ENCODE data around the gene GUCA2A.

Gene GUCA2A

GRCh38 chr1:42130061-42130660 lies 34.4 kb downstream of the GUCA2A start:
- DNase-seq (ENCODE audit: low read depth): no peak

GRCh38 chr1:42128964-42129363 lies 35.6 kb downstream of the GUCA2A start:
- no peak for DNase-seq (ENCODE audit: low read depth)

GRCh38 chr1:42128499-42128898 lies 36.0 kb downstream of the GUCA2A start:
- no peak for DNase-seq (ENCODE audit: low read depth)

DNA sequence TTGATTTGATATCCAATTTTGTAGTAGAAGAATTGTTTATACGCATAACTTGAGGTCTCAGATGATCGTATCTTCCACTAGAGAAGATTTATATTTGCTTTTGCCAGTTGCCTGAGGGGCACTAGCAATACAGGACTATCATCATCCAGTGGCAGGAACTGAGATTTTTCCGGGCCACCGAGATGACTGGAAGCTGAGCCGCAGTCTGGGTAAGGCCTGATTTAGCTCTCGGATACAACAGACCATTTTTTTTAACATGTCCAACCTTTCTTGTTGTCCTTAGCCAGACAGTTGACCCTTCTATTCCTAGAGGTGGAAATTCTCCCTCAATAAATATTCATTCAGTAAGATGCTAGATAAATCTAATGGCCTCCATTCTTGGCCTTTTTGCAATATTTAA lies 36.8 kb downstream of the GUCA2A start:
- no peak for DNase-seq (ENCODE audit: low read depth)

DNA sequence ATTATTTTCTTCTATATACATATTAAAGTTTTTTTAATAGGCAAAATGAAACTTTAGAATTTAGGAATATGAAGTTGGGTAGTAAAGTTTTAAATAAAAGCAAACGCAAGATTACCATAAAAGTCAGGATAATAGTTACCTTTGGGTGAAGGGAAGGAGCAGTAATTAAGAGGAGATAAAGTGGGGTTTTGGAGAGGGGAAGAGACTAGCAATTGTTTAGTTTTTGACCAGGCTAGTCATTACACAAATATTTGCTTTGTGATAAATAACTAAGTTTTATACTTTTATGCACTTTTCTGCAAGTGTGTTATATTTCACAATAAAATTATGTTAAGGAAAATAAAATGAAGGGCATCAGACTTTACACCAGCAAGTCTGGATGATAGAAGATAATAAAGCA lies 39.0 kb downstream of the GUCA2A start:
- DNase-seq (ENCODE audit: low read depth): no peak

DNA sequence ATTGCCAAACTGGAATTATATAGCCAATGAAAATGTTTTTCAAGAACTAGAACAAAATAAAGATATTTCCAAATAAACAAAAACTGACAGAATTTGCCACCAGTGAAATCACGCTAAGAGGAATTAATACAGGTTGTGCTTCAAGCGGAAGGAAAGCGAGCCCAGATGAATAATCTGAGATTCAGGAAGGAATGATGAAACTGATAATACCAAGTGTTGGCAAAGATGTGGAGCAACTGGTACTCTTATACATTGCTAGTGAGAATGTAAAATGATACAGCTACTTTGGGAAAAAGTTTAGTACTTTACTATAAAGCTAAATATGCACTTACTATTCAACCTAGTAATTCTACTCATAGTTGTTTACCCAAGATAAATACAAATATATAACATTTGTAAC lies 42.1 kb downstream of the GUCA2A start:
- no peak for DNase-seq (ENCODE audit: low read depth)

DNA sequence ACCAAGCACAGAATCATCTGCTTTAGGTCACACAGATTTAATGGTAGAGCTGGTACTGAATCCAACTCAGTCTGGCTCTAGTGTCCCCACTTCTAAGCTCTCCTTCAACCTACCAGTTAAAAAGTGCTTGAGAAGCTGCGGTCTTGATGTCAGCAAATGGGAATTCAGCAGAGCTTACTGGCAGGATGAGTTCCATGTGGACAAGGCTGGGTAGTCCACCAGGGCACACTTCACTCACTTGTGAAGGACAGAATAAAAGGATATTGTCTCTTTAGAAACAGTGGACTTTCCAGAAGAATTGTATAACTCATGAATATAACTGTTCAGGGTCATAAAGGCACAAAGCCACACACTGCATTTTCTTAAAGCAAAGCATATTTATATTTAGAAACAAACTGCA lies 46.4 kb downstream of the GUCA2A start:
- DNase-seq (ENCODE audit: low read depth): no peak

DNA sequence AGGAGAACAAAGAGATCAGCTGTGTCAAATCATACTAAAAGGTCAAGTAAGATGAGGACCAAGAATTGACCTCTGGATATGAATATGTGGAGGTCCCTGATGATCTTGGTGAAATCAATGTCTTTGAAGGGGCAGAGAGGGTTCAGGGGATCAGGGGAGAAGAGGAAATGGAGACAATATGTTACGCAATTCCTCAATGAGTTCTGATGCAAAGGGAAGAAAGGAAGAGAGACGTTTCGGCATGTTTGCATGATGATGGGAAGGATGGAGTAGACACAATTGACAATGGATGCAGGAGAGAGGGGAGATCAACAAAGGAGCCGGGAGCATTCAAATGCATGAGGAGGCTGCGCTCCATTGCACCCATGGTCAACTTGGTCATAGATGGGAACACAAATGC lies 47.3 kb downstream of the GUCA2A start:
- no peak for DNase-seq (ENCODE audit: low read depth)

DNA sequence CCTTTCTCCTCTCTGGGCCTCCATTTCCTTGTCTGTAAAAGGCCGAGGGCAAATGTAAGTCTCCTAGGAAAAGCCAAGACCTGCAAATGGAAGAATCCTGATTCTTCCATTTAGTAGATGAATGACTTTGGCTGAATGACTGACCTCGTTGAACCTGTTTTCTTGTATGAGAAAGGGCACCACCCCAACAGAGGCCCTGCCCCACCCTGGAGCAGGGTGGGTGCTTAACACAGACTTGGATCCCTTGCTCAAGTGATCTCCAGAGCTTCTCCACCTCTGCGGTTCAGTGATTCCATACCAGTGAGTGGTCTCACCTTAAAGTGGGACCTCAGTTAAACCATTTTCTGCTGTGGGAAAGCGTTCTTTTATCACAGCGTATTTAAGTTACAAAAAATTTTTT lies 50.3 kb downstream of the GUCA2A start:
- DNase-seq (ENCODE audit: low read depth): no peak
